Central memory CD8-positive, alpha-beta T cell (primary cell): ENCODE data around the gene SYT9.

Experiments
- ATAC-seq: fragments of 150-1000 bp; cut with Tn5 transposase; replicated peaks from 2 replicates; pipeline ENCODE4 v1.10.0; 2022; ENCODE audit warnings: mild to moderate bottlenecking, moderate FRiP score, moderate number of reproducible peaks; ENCODE audit not compliant: poor library complexity, severe bottlenecking; ENCODE audit errors: extremely low read depth
- DNase-seq, 2 donors: peaks; one replicate each; pipeline ENCODE4 v3.0.0; 2021; ENCODE audit warnings: low spot score in 2 of 2
- H3K27ac Mint-ChIP-seq: one replicate; pipeline ENCODE4 v1.8.0; 2022; ENCODE audit warnings: low read depth, mild to moderate bottlenecking, moderate library complexity, mixed read lengths
- H3K27me3 Mint-ChIP-seq: one replicate; pipeline ENCODE4 v1.8.0; 2022; ENCODE audit warnings: mixed read lengths
- H3K36me3 Mint-ChIP-seq: one replicate; pipeline ENCODE4 v1.8.0; 2022; ENCODE audit warnings: mild to moderate bottlenecking, moderate library complexity, mixed read lengths; ENCODE audit not compliant: insufficient read depth
- H3K4me1 Mint-ChIP-seq: one replicate; pipeline ENCODE4 v1.8.0; 2022; ENCODE audit warnings: mixed read lengths
- H3K4me3 Mint-ChIP-seq: one replicate; pipeline ENCODE4 v1.8.0; 2022; ENCODE audit warnings: mild to moderate bottlenecking, moderate library complexity, mixed read lengths
- H3K9me3 Mint-ChIP-seq: one replicate; pipeline ENCODE4 v1.8.0; 2022; ENCODE audit warnings: mixed read lengths

Gene SYT9

GRCh38 chr11:7473717-7474116 lies 222.0 kb downstream of the SYT9 start:
- H3K9me3 Mint-ChIP-seq, result no peaks in the 10 kb centered on the region
- no peaks in the 10 kb centered on the region for H3K36me3 Mint-ChIP-seq
- no peak overlapping the region for H3K27ac Mint-ChIP-seq
- no peak for ATAC-seq
- no peaks in the 10 kb centered on the region for H3K4me1 Mint-ChIP-seq
- no peak for DNase-seq
- H3K27me3 Mint-ChIP-seq, result peaks cover 11% of the 10 kb centered on the region
- H3K4me3 Mint-ChIP-seq, result no peak overlapping the region

- Mint-ChIP-seq H3K27me3 (no peaks in the 10 kb centered on the region), H3K27ac (no peak overlapping the region), H3K9me3 (no peaks in the 10 kb centered on the region), H3K36me3 (no peaks in the 10 kb centered on the region), H3K4me1 (no peaks in the 10 kb centered on the region), H3K4me3 (no peak overlapping the region)
- ATAC-seq, result no peak
- DNase-seq, result no peak
Measured at GRCh38 chr11:7480113-7480512, 228.4 kb downstream of the SYT9 start.

- Mint-ChIP-seq H3K27ac (no peak overlapping the region), H3K36me3 (no peaks in the 10 kb centered on the region), H3K4me1 (no peaks in the 10 kb centered on the region), H3K9me3 (no peaks in the 10 kb centered on the region), H3K4me3 (no peak overlapping the region), H3K27me3 (peaks cover 4% of the 10 kb centered on the region)
- ATAC-seq, result no peak
- no peak for DNase-seq
Measured at GRCh38 chr11:7484131-7484530, 232.4 kb downstream of the SYT9 start.

DNA sequence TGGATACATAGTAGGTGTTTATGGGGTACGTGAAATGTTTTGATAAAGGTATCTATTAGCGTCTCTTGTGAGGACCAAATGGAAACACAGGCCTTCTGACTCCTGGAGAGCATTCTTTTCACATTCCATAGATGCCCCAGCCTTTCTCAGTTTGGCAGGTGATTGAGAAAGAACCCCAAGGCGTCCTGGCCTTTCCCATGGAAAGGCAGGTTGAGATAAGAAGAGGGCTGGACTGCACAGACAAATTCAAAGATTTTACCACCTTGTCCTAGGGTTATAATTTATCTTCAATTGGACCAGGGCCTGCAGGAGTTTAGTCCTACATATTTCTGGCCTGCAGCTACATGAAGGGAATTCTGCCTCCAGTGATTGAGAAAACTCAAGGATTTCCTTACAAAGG lies 232.9 kb downstream of the SYT9 start:
- H3K27ac Mint-ChIP-seq, result no peak overlapping the region
- no peak overlapping the region for H3K4me3 Mint-ChIP-seq
- no peaks in the 10 kb centered on the region for H3K36me3 Mint-ChIP-seq
- H3K27me3 Mint-ChIP-seq, result peaks cover 9% of the 10 kb centered on the region
- no peaks in the 10 kb centered on the region for H3K4me1 Mint-ChIP-seq
- no peaks in the 10 kb centered on the region for H3K9me3 Mint-ChIP-seq
- DNase-seq (no peak), ATAC-seq (no peak)

DNA sequence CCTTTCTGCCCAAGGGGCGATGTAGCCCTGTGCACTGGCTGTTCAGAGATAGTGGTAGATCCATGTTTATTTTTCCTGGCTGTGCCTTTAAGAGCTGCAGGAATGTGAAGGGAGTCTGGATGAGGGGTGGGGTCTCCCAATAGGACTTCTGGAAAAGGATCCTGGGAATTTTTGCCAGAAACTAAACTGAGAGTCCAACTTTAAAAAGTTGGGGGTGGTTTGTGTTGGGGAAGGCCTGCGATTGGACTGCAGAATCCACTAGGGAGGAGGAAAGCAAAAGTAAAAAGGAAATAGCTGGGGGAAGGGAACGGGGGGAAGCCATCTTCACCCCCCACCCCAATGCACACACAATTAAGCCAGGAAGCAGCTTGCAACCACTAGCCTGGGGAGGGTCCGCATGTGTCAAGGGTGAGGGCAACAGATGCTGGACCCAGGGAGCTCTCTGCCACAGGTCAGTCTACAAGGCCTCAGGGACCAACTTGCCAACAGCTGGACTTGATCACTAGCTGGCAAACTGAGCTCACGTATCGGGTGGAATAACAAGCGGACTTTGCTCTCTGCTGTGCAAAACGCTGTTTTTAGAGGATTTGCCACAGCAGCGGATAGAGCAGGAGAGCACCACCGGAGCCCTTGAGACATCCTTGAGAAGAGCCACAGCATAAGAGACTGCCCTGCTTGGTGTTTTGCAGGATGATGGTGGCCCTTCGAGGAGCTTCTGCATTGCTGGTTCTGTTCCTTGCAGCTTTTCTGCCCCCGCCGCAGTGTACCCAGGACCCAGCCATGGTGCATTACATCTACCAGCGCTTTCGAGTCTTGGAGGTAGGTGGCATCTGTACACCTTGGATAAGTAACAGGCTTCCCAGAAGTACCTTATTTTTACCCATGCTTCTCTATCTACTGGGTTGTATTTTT lies 233.7 kb downstream of the SYT9 start, which contains the start of gene OLFML1:
OLFML1 (plus strand) TSS at position 321 of the 912 bp plus-strand sequence; CDS start at position 691, 370 bp downstream.
- H3K27ac Mint-ChIP-seq, result no peak within 1 kb of the TSS
- DNase-seq (no peak), ATAC-seq (no peak)

GRCh38 chr11:7486098-7486780 lies 234.5 kb downstream of the SYT9 start:
- H3K9me3 Mint-ChIP-seq, result no peaks in the 10 kb centered on the region
- no peak overlapping the region for H3K4me3 Mint-ChIP-seq
- ATAC-seq, result no peak
- H3K27ac Mint-ChIP-seq, result no peak overlapping the region
- H3K27me3 Mint-ChIP-seq, result peaks cover 12% of the 10 kb centered on the region
- H3K4me1 Mint-ChIP-seq, result no peaks in the 10 kb centered on the region
- no peaks in the 10 kb centered on the region for H3K36me3 Mint-ChIP-seq
- DNase-seq, result no peak

More for the DNA sequence above, 233.7 kb downstream of the SYT9 start, which contains the start of gene OLFML1:
- Mint-ChIP-seq H3K4me3 (no peak within 1 kb of the TSS), H3K4me1 (no peaks in the 10 kb centered on the region), H3K36me3 (no peaks in the 10 kb centered on the region), H3K9me3 (no peaks in the 10 kb centered on the region), H3K27me3 (peaks cover 12% of the 10 kb centered on the region)

GRCh38 chr11:7486781-7487140 lies 235.1 kb downstream of the SYT9 start:
- Mint-ChIP-seq H3K36me3 (no peaks in the 10 kb centered on the region), H3K27ac (no peak overlapping the region), H3K4me3 (no peak overlapping the region), H3K4me1 (no peaks in the 10 kb centered on the region), H3K9me3 (no peaks in the 10 kb centered on the region), H3K27me3 (peaks cover 12% of the 10 kb centered on the region)
- DNase-seq (no peak), ATAC-seq (no peak)

DNA sequence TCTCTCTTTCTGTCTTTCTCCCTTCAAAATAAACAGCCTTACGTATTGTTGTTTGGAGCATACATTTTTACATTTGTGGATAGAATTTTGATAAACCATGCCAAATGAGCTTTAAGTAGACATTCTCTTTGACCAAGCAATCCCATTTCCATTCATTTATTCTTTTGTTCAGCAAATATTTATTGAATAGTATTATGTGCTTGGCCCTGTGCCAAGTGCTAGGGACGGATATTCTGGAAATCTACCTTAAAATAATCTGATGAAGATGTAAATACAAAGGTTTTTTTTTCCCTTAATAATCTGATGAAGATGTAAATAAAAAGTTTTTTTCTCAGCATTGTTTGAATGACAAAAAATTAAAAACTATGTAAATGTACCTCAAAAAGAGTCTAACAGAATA lies 235.7 kb downstream of the SYT9 start:
- Mint-ChIP-seq H3K9me3 (no peaks in the 10 kb centered on the region), H3K4me1 (no peaks in the 10 kb centered on the region), H3K27me3 (peaks cover 12% of the 10 kb centered on the region), H3K27ac (no peak overlapping the region), H3K4me3 (no peak overlapping the region), H3K36me3 (no peaks in the 10 kb centered on the region)
- ATAC-seq (no peak), DNase-seq (no peak)

DNA sequence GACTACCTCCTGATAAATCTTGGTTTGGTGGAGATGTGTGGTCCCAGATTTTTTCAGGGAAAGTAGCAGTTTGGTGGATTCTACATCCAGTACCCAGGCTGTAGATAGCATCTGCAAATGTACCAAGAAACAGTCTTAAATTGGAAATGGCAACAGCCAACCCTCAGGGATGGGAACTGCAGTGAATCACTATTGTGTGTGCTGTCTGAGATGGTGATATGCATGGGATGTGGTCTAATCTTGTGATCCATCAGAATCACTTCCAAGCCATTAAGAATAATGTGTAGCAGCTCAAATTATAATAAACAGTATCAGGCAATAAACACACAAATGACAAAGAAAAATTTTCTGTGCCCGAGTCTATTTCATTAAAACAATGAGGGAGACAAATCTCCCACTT lies 237.0 kb downstream of the SYT9 start:
- H3K27me3 Mint-ChIP-seq, result peaks cover 12% of the 10 kb centered on the region
- no peak for DNase-seq
- ATAC-seq, result no peak
- no peaks in the 10 kb centered on the region for H3K9me3 Mint-ChIP-seq
- H3K27ac Mint-ChIP-seq, result no peak overlapping the region
- H3K36me3 Mint-ChIP-seq, result no peaks in the 10 kb centered on the region
- no peak overlapping the region for H3K4me3 Mint-ChIP-seq
- no peaks in the 10 kb centered on the region for H3K4me1 Mint-ChIP-seq

DNA sequence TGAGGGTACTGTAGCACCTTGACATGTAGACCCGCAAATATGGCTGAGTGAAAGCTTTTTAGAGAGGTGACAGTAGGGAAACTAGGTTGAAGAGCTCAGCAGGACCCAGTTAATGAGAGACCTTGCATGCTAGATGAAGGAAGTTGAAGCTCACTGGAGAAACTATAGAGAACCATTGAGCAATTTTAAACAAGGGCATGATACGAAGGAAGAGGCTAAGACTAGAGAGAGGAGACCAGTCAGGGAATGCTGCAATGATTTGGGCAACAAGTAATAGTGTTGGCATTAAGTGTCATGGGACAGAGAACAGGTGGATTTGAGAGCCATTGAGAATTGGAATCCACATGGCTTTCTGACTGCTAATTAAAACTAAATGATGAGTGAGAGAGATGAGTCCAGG lies 237.7 kb downstream of the SYT9 start:
- Mint-ChIP-seq H3K27me3 (peaks cover 12% of the 10 kb centered on the region), H3K36me3 (no peaks in the 10 kb centered on the region), H3K27ac (no peak overlapping the region), H3K4me3 (no peak overlapping the region), H3K9me3 (no peaks in the 10 kb centered on the region), H3K4me1 (no peaks in the 10 kb centered on the region)
- DNase-seq (no peak), ATAC-seq (no peak)

- DNase-seq (no peak), ATAC-seq (no peak)
- H3K27me3 Mint-ChIP-seq, result peaks cover 12% of the 10 kb centered on the region
Measured at GRCh38 chr11:7490054-7490453, 238.3 kb downstream of the SYT9 start.

GRCh38 chr11:7490535-7490934 lies 238.8 kb downstream of the SYT9 start:
- no peak overlapping the region for H3K4me3 Mint-ChIP-seq
- H3K9me3 Mint-ChIP-seq, result no peaks in the 10 kb centered on the region
- no peaks in the 10 kb centered on the region for H3K36me3 Mint-ChIP-seq
- H3K27me3 Mint-ChIP-seq, result peaks cover 12% of the 10 kb centered on the region
- no peak for DNase-seq
- no peak for ATAC-seq
- H3K27ac Mint-ChIP-seq, result no peak overlapping the region
- H3K4me1 Mint-ChIP-seq, result no peaks in the 10 kb centered on the region

More at GRCh38 chr11:7490054-7490453, 238.3 kb downstream of the SYT9 start:
- no peak overlapping the region for H3K4me3 Mint-ChIP-seq
- no peaks in the 10 kb centered on the region for H3K36me3 Mint-ChIP-seq
- H3K4me1 Mint-ChIP-seq, result no peaks in the 10 kb centered on the region
- H3K9me3 Mint-ChIP-seq, result no peaks in the 10 kb centered on the region
- no peak overlapping the region for H3K27ac Mint-ChIP-seq

GRCh38 chr11:7492253-7492652 lies 240.5 kb downstream of the SYT9 start:
- H3K27ac Mint-ChIP-seq, result no peak overlapping the region
- no peak overlapping the region for H3K4me3 Mint-ChIP-seq
- no peaks in the 10 kb centered on the region for H3K36me3 Mint-ChIP-seq

More at GRCh38 chr11:7492253-7492652, 240.5 kb downstream of the SYT9 start:
- Mint-ChIP-seq H3K9me3 (no peaks in the 10 kb centered on the region), H3K27me3 (peaks cover 12% of the 10 kb centered on the region), H3K4me1 (no peaks in the 10 kb centered on the region)
- DNase-seq, result no peak
- ATAC-seq, result no peak
